A673 (cell line): Measurements from ENCODE around the gene LCE3C. TPM values are rescaled to one million over a fixed set of nuclear protein-coding genes. Genes with fewer than 3 reads are reported as not detected.

Experiments used
- BruUV-seq: library from RNA; stranded (reverse); fragments of 400-500 nt; replicated peaks from 2 replicates; lab custom pipeline; 2021; lab: Mats Ljungman, UMichigan
- CTCF ChIA-PET: fragments of 300-600 bp; sonication (Branson Sonifier 250); formaldehyde crosslinking; loops from one replicate; lab custom pipeline; 2022; ENCODE audit warnings: antibody characterized with exemption; lab: Charles Lee
- POLR2A ChIA-PET: fragments of 300-600 bp; sonication (Branson Sonifier 250); formaldehyde crosslinking; loops from one replicate; lab custom pipeline; 2022; ENCODE audit warnings: antibody characterized with exemption; ENCODE audit not compliant: low non-redundant PET; lab: Charles Lee
- DNase-seq: peaks from one replicate; pipeline ENCODE4 v3.0.0-alpha.2; 2015; ENCODE audit warnings: low spot score
- H3K27ac ChIP-seq: fragments of 200-600 bp; sonication (generic); 2 replicates; pipeline ENCODE4 v1.5.1; 2016; ENCODE audit warnings: mixed run types, low read depth, mild to moderate bottlenecking, mixed read lengths, antibody characterized with exemption, low read length; ENCODE audit not compliant: poor library complexity, severe bottlenecking
- H3K27me3 ChIP-seq: fragments of 200-600 bp; sonication (generic); replicated peaks from 2 replicates; pipeline ENCODE4 v1.6.1; 2017; ENCODE audit warnings: mixed run types, low read depth, mild to moderate bottlenecking, mixed read lengths, antibody characterized with exemption, low read length; ENCODE audit not compliant: insufficient read depth, poor library complexity
- H3K36me3 ChIP-seq: fragments of 200-600 bp; sonication (generic); 2 replicates; pipeline ENCODE4 v1.6.1; 2016; ENCODE audit warnings: mixed run types, mild to moderate bottlenecking, mixed read lengths, antibody characterized with exemption, low read length; ENCODE audit not compliant: insufficient read depth, poor library complexity, severe bottlenecking
- H3K4me1 ChIP-seq: fragments of 200-600 bp; sonication (generic); 2 replicates; pipeline ENCODE4 v1.6.1; 2017; ENCODE audit warnings: mixed run types, mild to moderate bottlenecking, mixed read lengths, antibody characterized with exemption, low read length; ENCODE audit not compliant: insufficient read depth, poor library complexity, severe bottlenecking
- H3K4me3 ChIP-seq: fragments of 200-600 bp; sonication (generic); 2 replicates; pipeline ENCODE4 v1.5.1; 2016; ENCODE audit warnings: low read depth, mixed run types, mild to moderate bottlenecking, mixed read lengths, low read length; ENCODE audit not compliant: poor library complexity, severe bottlenecking
- H3K9me3 ChIP-seq: fragments of 200-600 bp; sonication (generic); 2 replicates; pipeline ENCODE4 v1.6.1; 2016; ENCODE audit warnings: mixed run types, low read depth, mild to moderate bottlenecking, mixed read lengths, antibody characterized with exemption, low read length; ENCODE audit not compliant: poor library complexity, severe bottlenecking
- EZH2 ChIP-seq: fragments of 200-600 bp; sonication (generic); IDR thresholded peaks from 2 replicates; pipeline ENCODE4 v1.6.1; 2017; ENCODE audit warnings: borderline replicate concordance, low read depth, mild to moderate bottlenecking, mixed read lengths, antibody characterized with exemption, low read length; ENCODE audit not compliant: poor library complexity, severe bottlenecking
- intact Hi-C: fragments of 100-400 bp; cut with micrococcal nuclease; formaldehyde crosslinking; loops from one replicate; pipeline ENCODE4 v1.10.0; 2022; ENCODE audit not compliant: unreplicated experiment
- total RNA-seq: library from RNA; stranded (reverse); gene quantifications from 2 replicates; pipeline ENCODE4 v1.2.3, GENCODE V29; 2021
- TF ChIP-seq, protein P1 (sequence below): fragments of 300-800, 200-600 bp; sonication (generic); conservative IDR thresholded peaks from 2 replicates; pipeline ENCODE4 v1.5.1; 2017; ENCODE audit warnings: low read depth, mild to moderate bottlenecking, antibody characterized with exemption, low read length, moderate library complexity, mixed read lengths

Gene LCE3C
- total RNA-seq, 1 experiment from 2014 or later, result not detected

DNA sequence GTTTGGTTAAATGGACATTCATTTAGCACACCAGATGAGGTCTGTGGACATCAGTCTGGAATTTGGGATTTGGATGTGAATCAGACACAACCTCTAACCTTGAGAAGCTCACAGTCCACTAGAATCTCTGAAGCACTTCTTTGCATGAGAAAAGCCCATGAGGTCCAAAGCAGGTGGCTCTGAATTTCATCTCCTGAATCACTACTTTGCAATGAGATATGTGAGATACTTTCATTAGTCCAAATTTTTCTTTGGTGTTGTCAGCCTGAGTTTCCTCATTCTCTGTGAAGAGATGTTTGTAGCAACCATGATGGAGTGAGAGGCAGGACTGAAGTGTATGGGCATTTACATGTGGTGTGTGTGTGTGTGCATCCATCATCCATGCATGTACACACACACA is 46.6 kb downstream of the LCE3C start:
- H3K9me3 ChIP-seq, result no peaks in the 10 kb centered on the region
- ChIA-PET POLR2A (no interaction called here), CTCF (no interaction called here)
- no peaks in the 10 kb centered on the region for H3K36me3 ChIP-seq
- no TSS peak for BruUV-seq
- no peak for DNase-seq
- no peak overlapping the region for H3K4me3 ChIP-seq
- TF ChIP-seq, protein P1, sequence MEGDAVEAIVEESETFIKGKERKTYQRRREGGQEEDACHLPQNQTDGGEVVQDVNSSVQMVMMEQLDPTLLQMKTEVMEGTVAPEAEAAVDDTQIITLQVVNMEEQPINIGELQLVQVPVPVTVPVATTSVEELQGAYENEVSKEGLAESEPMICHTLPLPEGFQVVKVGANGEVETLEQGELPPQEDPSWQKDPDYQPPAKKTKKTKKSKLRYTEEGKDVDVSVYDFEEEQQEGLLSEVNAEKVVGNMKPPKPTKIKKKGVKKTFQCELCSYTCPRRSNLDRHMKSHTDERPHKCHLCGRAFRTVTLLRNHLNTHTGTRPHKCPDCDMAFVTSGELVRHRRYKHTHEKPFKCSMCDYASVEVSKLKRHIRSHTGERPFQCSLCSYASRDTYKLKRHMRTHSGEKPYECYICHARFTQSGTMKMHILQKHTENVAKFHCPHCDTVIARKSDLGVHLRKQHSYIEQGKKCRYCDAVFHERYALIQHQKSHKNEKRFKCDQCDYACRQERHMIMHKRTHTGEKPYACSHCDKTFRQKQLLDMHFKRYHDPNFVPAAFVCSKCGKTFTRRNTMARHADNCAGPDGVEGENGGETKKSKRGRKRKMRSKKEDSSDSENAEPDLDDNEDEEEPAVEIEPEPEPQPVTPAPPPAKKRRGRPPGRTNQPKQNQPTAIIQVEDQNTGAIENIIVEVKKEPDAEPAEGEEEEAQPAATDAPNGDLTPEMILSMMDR, result no peak
- no peak for TF ChIP-seq EZH2
- intact Hi-C loops, result no loop called here
- H3K4me1 ChIP-seq, result no peaks in the 10 kb centered on the region
- H3K27me3 ChIP-seq, result peaks cover 8% of the 10 kb centered on the region
- no peak overlapping the region for H3K27ac ChIP-seq

Other genes with a start within 250 kb of the LCE3C start
- not detected in 2 replicates for gene FLG2, start 240.2 kb upstream of the LCE3C start, total RNA-seq
- gene CRNN, start 186.0 kb upstream of the LCE3C start, total RNA-seq, result not detected in 2 replicates
- gene LCE5A, start 89.4 kb upstream of the LCE3C start, total RNA-seq, result not detected in 2 replicates
- gene CRCT1, start 85.8 kb upstream of the LCE3C start, total RNA-seq, result not detected in 2 replicates
- gene LCE3E, start 33.5 kb upstream of the LCE3C start, total RNA-seq, result not detected in 2 replicates
- not detected in 2 replicates for gene LCE3D, start 19.7 kb upstream of the LCE3C start, total RNA-seq
- gene LCE3B, start 13.6 kb downstream of the LCE3C start, total RNA-seq, result not detected in 2 replicates
- gene LCE3A, start 22.9 kb downstream of the LCE3C start, total RNA-seq, result not detected in 2 replicates
- not detected in 2 replicates for gene LCE2D, start 63.1 kb downstream of the LCE3C start, total RNA-seq
- gene LCE2C, start 75.0 kb downstream of the LCE3C start, total RNA-seq, result not detected in 2 replicates
- gene LCE2B, start 85.9 kb downstream of the LCE3C start, total RNA-seq, result not detected in 2 replicates
- not detected in 2 replicates for gene LCE2A, start 98.1 kb downstream of the LCE3C start, total RNA-seq
- gene LCE4A, start 107.9 kb downstream of the LCE3C start, total RNA-seq, result not detected in 2 replicates
- gene KPRP, start 157.8 kb downstream of the LCE3C start, total RNA-seq, result not detected in 2 replicates
- not detected in 2 replicates for gene LCE1F, start 174.9 kb downstream of the LCE3C start, total RNA-seq
- not detected in 2 replicates for gene LCE1E, start 186.0 kb downstream of the LCE3C start, total RNA-seq
- gene LCE1D, start 196.5 kb downstream of the LCE3C start, total RNA-seq, result not detected in 2 replicates
- not detected in 2 replicates for gene LCE1C, start 206.4 kb downstream of the LCE3C start, total RNA-seq
- gene LCE1B, start 211.7 kb downstream of the LCE3C start, total RNA-seq, result not detected in 2 replicates
- not detected in 2 replicates for gene LCE1A, start 227.2 kb downstream of the LCE3C start, total RNA-seq
- not detected in 2 replicates for gene LCE6A, start 242.6 kb downstream of the LCE3C start, total RNA-seq